Body of pancreas (tissue), 4 donors: ENCODE data around the gene TENM4. TPM values are rescaled to one million over a fixed set of nuclear protein-coding genes. Genes with fewer than 3 reads are reported as not detected.

Experiments
- ATAC-seq: fragments of 150-250 bp; one replicate; pipeline ENCODE4 v1.9.1; 2016
- DNase-seq, 4 donors: peaks; one replicate each; pipeline ENCODE4 v3.0.0-alpha.2; 2019
- H3K27ac ChIP-seq, 4 donors: fragments of 200-600 bp; sonication (generic); 1 replicate in 3 of 4; 2 replicates in 1 of 4; pipeline versions ENCODE4 v1.5.1 to v1.6.1; 2016 to 2019; ENCODE audit warnings: mild to moderate bottlenecking in 1 of 4, mixed read lengths in 1 of 4, moderate library complexity in 1 of 4
- H3K27me3 ChIP-seq, 2 donors: fragments of 200-600 bp; sonication (generic); one replicate each; pipeline ENCODE4 v1.6.0; 2016; ENCODE audit warnings: mild to moderate bottlenecking in 1 of 2
- H3K36me3 ChIP-seq, 2 donors: fragments of 200-600 bp; sonication (generic); replicated peaks in 1 of 2; 2 replicates each; pipeline ENCODE4 v1.5.1; 2016; ENCODE audit warnings: low read depth in 2 of 2; ENCODE audit not compliant: insufficient read depth in 1 of 2
- H3K4me1 ChIP-seq: fragments of 200-600 bp; sonication (generic); one replicate; pipeline ENCODE4 v1.6.0; 2016
- H3K4me3 ChIP-seq, 2 donors: fragments of 200-600 bp; sonication (generic); 1 replicate in 1 of 2; 2 replicates in 1 of 2; pipeline ENCODE4 v1.5.1; 2016 to 2019
- H3K9me3 ChIP-seq, 3 donors: fragments of 200-600 bp; sonication (generic); 1 replicate in 2 of 3; 2 replicates in 1 of 3; pipeline ENCODE4 v1.5.1; 2016
- CTCF ChIP-seq, 7 experiments: fragments of 450-650 bp in 4 of 7; fragments of 200-600 bp in 3 of 7; sonication (generic) in 3 of 7; IDR thresholded peaks; one replicate each; pipeline ENCODE4 v1.5.1; 2016 to 2019; ENCODE audit warnings: antibody characterized with exemption in 7 of 7
- POLR2A ChIP-seq, 3 donors: fragments of 450-650 bp; IDR thresholded peaks; one replicate each; pipeline ENCODE4 v1.6.1; 2016; ENCODE audit warnings: antibody characterized with exemption in 3 of 3, mild to moderate bottlenecking in 2 of 3
- WGBS, 2 donors: methylation state at CpG; one replicate each; pipeline ENCODE4 v1.1.5; 2017; 5-methylcytosine and 5-hydroxymethylcytosine counted together
- intact Hi-C: fragments of 100-400 bp; cut with DNase I; formaldehyde crosslinking; loops from one replicate; pipeline ENCODE4 v1.15.1; 2023
- total RNA-seq, 2 donors: library from RNA; depleted of rRNA; stranded (reverse); fragments of >200 nt; gene quantifications; one replicate each; pipeline ENCODE4 v1.1.0, GENCODE V29; 2016

The TENM4 gene
- total RNA-seq, 2 donors from 2014 or later = 0.78 to 6.6 TPM

DNA sequence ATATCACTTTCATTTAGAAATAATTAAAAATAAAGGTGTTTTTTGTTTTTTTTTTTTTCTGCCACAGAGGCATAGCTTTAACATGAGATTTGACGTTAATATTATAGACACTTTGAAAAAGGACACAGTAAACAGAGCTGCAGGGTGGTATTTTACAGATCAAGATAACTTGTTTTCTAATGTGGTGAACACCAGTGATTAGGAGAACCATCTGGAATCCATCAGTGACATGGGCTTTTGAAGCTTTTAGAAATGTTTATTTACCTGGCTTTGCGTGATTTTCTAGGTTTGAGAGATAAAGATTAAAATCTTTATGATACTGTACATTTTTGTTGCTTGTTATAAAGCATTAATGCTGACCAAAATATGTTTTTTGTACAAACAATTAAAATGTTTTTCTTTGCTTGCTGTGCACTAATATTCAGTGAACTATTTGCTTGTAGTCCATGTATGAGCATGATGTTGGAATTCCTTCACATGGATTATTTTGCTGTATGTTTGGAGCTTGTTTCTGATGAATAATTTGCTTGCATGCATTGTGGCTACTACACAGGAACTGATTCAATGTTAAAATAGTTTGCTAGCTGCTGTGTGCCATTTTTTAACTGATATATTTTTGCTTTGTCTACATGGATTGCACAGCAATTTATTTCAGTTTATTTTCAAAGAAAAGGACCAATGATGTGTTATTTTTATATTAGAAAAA is 514.0 kb downstream of the TENM4 start:
- no peaks in the 10 kb centered on the region for H3K27me3 ChIP-seq
- H3K36me3 ChIP-seq = no peaks in the 10 kb centered on the region
- 44% methylated on average over 2 of the region's 2 CpGs for WGBS, 2 donors
- intact Hi-C loops = no loop called here
- TF ChIP-seq CTCF (IDR thresholded peaks at IDR 0.05) (no peak), POLR2A (IDR thresholded peaks at IDR 0.05) (no peak)
- H3K4me1 ChIP-seq = no peaks in the 10 kb centered on the region
- H3K27ac ChIP-seq = no peak overlapping the region
- ATAC-seq (no peak), DNase-seq (no peak)
- no peak overlapping the region for H3K4me3 ChIP-seq
- H3K9me3 ChIP-seq = no peaks in the 10 kb centered on the region

DNA sequence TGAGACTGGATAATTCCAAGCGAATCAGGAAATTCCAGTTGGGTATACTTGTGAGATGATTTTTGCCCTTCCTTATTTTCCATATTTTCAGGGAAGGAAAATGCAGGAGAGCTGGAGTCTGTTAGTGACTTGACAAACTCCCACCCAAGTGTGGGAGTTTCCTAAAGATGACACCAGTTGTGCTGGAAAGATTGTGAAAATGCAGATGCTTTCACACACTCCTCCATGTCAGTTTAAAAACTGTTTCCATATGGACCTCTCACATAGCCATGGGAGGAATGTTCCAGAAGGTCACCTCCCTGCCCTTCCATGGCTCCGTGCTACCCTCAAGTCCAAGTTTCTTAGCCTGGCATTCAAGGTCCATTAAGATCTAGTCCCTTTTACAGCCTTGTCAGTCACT is 515.4 kb downstream of the TENM4 start:
- DNase-seq = no peak
- no peaks in the 10 kb centered on the region for H3K36me3 ChIP-seq
- no peak for ATAC-seq

DNA sequence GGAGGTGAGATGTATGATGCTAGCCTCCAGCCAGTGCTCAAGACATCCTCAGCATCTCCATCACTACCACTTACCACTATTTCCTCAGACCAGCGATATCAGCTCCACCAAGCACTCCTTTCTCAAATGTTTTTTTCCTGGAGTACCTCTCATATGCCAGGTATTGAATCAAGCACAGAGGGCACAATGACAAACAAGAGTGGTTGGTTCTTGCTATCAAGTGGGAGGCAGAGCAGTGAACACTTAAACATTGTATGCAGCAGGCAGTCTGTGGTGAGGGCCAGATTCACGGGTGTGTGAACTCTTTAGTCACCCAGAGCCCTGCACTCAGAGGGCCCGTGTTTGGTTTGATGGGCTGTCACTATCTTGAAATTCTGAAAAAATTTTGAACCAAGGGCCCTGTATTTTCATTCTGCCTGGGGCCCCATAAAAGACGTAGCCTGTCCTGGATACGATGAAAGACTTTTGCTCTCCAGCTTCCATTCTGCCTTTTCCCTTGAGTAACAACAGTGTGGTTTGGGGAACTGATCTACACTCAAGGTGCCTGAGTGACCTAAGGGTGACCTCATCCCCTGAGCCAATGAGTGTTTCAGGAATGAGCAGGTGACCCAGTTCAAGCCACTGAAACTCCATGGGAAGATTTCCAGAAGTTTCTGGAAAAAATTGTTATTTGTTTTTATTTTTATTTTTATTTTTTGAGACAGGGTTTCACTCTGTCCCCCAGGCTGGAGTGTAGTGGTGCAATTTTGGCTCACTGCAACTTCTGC is 517.8 kb downstream of the TENM4 start:
- 84 to 87% methylated on average over 5 of the region's 5 CpGs for WGBS, 2 donors
- Histone ChIP-seq H3K36me3 (no peaks in the 10 kb centered on the region), H3K27me3 (no peaks in the 10 kb centered on the region), H3K4me1 (no peaks in the 10 kb centered on the region), H3K27ac (no peak overlapping the region), H3K4me3 (no peak overlapping the region), H3K9me3 (no peaks in the 10 kb centered on the region)
- DNase-seq (no peak), ATAC-seq (no peak)
- TF ChIP-seq CTCF (IDR thresholded peaks at IDR 0.05) (no peak), POLR2A (IDR thresholded peaks at IDR 0.05) (no peak)
- intact Hi-C loops = no loop called here

More for the DNA sequence above, 515.4 kb downstream of the TENM4 start:
- no peak overlapping the region for H3K4me3 ChIP-seq
- H3K27me3 ChIP-seq = no peaks in the 10 kb centered on the region
- no peak for TF ChIP-seq CTCF (IDR thresholded peaks at IDR 0.05)
- no peak for TF ChIP-seq POLR2A (IDR thresholded peaks at IDR 0.05)
- no peaks in the 10 kb centered on the region for H3K9me3 ChIP-seq
- no peaks in the 10 kb centered on the region for H3K4me1 ChIP-seq
- no peak overlapping the region for H3K27ac ChIP-seq
- intact Hi-C loops = no loop called here
- 73 to 81% methylated on average over 2 of the region's 2 CpGs for WGBS, 2 donors

DNA sequence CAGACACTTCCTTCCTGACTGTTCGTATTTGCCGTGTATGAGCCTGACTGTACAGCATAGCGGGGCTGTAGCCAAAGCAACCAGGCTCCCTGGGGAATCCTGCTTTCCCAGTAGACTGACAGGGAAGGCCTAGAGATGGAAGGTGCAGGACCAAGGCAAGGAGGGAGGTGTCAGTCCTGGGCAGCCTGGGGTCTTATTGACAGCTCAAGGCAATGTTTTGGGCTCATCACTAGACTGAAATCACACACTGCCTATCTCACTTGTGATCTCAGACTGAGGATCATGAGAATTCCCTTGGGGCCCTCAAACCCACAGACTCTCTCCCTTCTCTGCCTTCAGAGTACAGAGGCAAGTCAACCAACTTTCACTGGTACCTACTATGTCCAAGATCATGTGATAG is 519.3 kb downstream of the TENM4 start:
- TF ChIP-seq POLR2A (IDR thresholded peaks at IDR 0.05) (no peak), CTCF (IDR thresholded peaks at IDR 0.05) (no peak)
- no peak for DNase-seq
- H3K9me3 ChIP-seq = no peaks in the 10 kb centered on the region

More for the DNA sequence above, 519.3 kb downstream of the TENM4 start:
- Histone ChIP-seq H3K36me3 (no peaks in the 10 kb centered on the region), H3K4me3 (no peak overlapping the region), H3K27ac (no peak overlapping the region), H3K4me1 (no peaks in the 10 kb centered on the region), H3K27me3 (no peaks in the 10 kb centered on the region)
- no peak for ATAC-seq
- 75 to 100% methylated on average over 2 to 3 of the region's 3 CpGs for WGBS, 2 donors
- intact Hi-C loops = no loop called here
